Activated T-cell treated with anti-CD3 and anti-CD28 coated beads, Interleukin-2, amount 50 U/mL, for 72 hours (primary cell): Measurements from ENCODE around the gene CD1C. TPM values are rescaled to one million over a fixed set of nuclear protein-coding genes. Genes with fewer than 3 reads are reported as not detected.
"Not testable (repeated sequence)": the region's sequence is repeated elsewhere in the genome, so short reads cannot be mapped to it uniquely, and the experiment has no call there.

Experiments
- ATAC-seq, 2 donors: fragments of 150-1000 bp; cut with Tn5 transposase; replicated peaks in 1 of 2; 2 replicates each; pipeline ENCODE4 v1.10.0; 2021; ENCODE audit warnings: moderate library complexity in 2 of 2, mild to moderate bottlenecking in 1 of 2
- DNase-seq, 2 donors: peaks; one replicate each; pipeline ENCODE4 v3.0.0; 2021 to 2022; ENCODE audit warnings: mixed read lengths in 1 of 2
- H3K27ac Mint-ChIP-seq: one replicate; pipeline ENCODE4 v1.8.0; 2022; ENCODE audit warnings: mild to moderate bottlenecking, moderate library complexity, mixed read lengths
- H3K27me3 Mint-ChIP-seq: one replicate; pipeline ENCODE4 v1.8.0; 2022; ENCODE audit warnings: low read depth, mixed read lengths
- H3K36me3 Mint-ChIP-seq, 2 donors: one replicate each; pipeline ENCODE4 v1.8.0; 2022; ENCODE audit warnings: mixed read lengths in 2 of 2, mild to moderate bottlenecking in 1 of 2; ENCODE audit not compliant: insufficient read depth in 2 of 2
- H3K4me1 Mint-ChIP-seq: one replicate; pipeline ENCODE4 v1.8.0; 2022; ENCODE audit warnings: low read depth, mixed read lengths
- H3K4me3 Mint-ChIP-seq, 2 donors: one replicate each; pipeline ENCODE4 v1.8.0; 2022; ENCODE audit warnings: mild to moderate bottlenecking in 2 of 2, mixed read lengths in 2 of 2, moderate library complexity in 2 of 2
- H3K9me3 Mint-ChIP-seq, 2 donors: one replicate each; pipeline ENCODE4 v1.8.0; 2022; ENCODE audit warnings: mixed read lengths in 2 of 2
- total RNA-seq, 2 donors: library from RNA; stranded (reverse); gene quantifications; one replicate each; pipeline ENCODE4 v1.2.3, GENCODE V29; 2022

CD1C gene
- under 1 TPM in 1 of 2 donors, not detected in 1; 0.16 TPM for total RNA-seq

GRCh38 chr1:158289811-158290210 is at the start of gene CD1C:
TSS of gene CD1C (plus strand) at chr1:158289923. CDS start at chr1:158290065, 142 bp downstream.
- ATAC-seq = no peak
- no peaks in the 10 kb centered on the region for H3K36me3 Mint-ChIP-seq

DNA sequence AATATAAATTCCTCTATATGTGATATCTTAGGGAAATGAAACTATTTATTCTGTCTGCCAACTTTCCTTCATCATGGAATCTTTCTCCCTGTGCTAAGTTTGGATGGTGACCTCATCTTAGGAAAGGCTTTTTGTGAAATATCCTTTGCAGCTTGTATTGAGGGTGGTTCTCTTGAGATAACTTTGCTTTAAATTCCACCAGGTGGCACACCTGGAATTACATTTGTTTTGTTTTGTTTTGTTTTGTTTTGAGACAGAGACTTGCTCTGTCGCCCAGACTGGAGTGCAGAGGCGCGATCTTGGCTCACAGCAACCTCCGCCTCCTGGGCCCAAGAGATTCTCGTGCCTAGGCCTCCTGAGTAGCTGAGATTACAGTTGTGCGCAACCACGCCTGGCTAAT is 43.1 kb upstream of the CD1C start:
- peaks cover 0 to 1% of the 10 kb centered on the region in 2 donors for H3K36me3 Mint-ChIP-seq
- H3K27me3 Mint-ChIP-seq = peaks cover 66% of the 10 kb centered on the region
- H3K4me1 Mint-ChIP-seq = peaks cover 17% of the 10 kb centered on the region
- no peak overlapping the region for H3K4me3 Mint-ChIP-seq
- DNase-seq = no peak
- ATAC-seq = no peak
- H3K9me3 Mint-ChIP-seq = no peaks in the 10 kb centered on the region
- peak overlapping the region; percentile 51 for H3K27ac Mint-ChIP-seq

More at GRCh38 chr1:158289811-158290210, at the start of gene CD1C:
- no peaks in the 10 kb centered on the region for H3K9me3 Mint-ChIP-seq
- peaks cover 23% of the 10 kb centered on the region for H3K4me1 Mint-ChIP-seq
- DNase-seq = no peak
- no peak within 1 kb of the TSS for H3K4me3 Mint-ChIP-seq
- H3K27me3 Mint-ChIP-seq = peaks cover 5% of the 10 kb centered on the region
- H3K27ac Mint-ChIP-seq = no peak within 1 kb of the TSS

- peak overlapping the region in 1 of 2 donors; percentile 4 for H3K4me3 Mint-ChIP-seq
- H3K9me3 Mint-ChIP-seq = no peaks in the 10 kb centered on the region
- H3K4me1 Mint-ChIP-seq = peaks cover 17% of the 10 kb centered on the region
- ATAC-seq (no peak), DNase-seq (peak; percentile 13 to 15)
- H3K27ac Mint-ChIP-seq = peak overlapping the region; percentile 9
- peaks cover 60% of the 10 kb centered on the region for H3K27me3 Mint-ChIP-seq
- no peaks in the 10 kb centered on the region for H3K36me3 Mint-ChIP-seq
Measured at GRCh38 chr1:158248118-158248517, 41.6 kb upstream of the CD1C start.

DNA sequence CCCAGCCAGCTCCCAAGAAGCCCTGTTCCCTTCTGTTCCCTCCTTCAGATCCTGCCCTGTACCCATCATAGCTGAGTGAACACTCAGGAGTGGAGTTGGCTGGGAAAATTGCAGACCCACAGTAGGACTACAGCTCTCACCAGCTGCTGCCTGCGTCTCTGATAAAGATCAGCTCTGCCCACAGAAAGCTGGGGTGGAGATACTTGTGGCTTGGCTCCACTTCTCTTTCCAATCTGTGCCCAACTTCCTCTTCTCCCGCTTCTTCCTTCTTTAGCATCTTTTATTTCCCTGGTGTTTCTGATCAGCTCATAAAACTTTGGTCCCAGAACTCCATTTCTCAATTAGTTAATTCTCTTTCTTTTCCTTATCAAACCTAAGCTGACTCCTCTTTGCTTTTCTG is 41.0 kb upstream of the CD1C start:
- Mint-ChIP-seq H3K9me3 (no peaks in the 10 kb centered on the region), H3K4me1 (peaks cover 17% of the 10 kb centered on the region), H3K27ac (peak overlapping the region; percentile 36), H3K4me3 (no peak overlapping the region), H3K36me3 (no peaks in the 10 kb centered on the region), H3K27me3 (peaks cover 54% of the 10 kb centered on the region)
- ATAC-seq (no peak), DNase-seq (no peak)

- Mint-ChIP-seq H3K9me3 (no peaks in the 10 kb centered on the region), H3K27me3 (peaks cover 47% of the 10 kb centered on the region), H3K4me3 (no peak overlapping the region), H3K36me3 (no peaks in the 10 kb centered on the region), H3K4me1 (peaks cover 17% of the 10 kb centered on the region), H3K27ac (no peak overlapping the region)
- ATAC-seq = no peak
- no peak for DNase-seq
Measured at GRCh38 chr1:158249646-158250045, 40.1 kb upstream of the CD1C start.

GRCh38 chr1:158251163-158251562 is 38.6 kb upstream of the CD1C start:
- no peaks in the 10 kb centered on the region for H3K36me3 Mint-ChIP-seq
- ATAC-seq (no peak), DNase-seq (no peak)
- no peaks in the 10 kb centered on the region for H3K9me3 Mint-ChIP-seq
- peaks cover 17% of the 10 kb centered on the region for H3K4me1 Mint-ChIP-seq
- peaks cover 38% of the 10 kb centered on the region for H3K27me3 Mint-ChIP-seq
- H3K27ac Mint-ChIP-seq = no peak overlapping the region
- no peak overlapping the region for H3K4me3 Mint-ChIP-seq

GRCh38 chr1:158255656-158256055 is 34.1 kb upstream of the CD1C start:
- no peak for ATAC-seq
- no peak for DNase-seq
- Mint-ChIP-seq H3K27ac (no peak overlapping the region), H3K27me3 (peaks cover 32% of the 10 kb centered on the region), H3K9me3 (no peaks in the 10 kb centered on the region), H3K4me3 (no peak overlapping the region), H3K4me1 (no peaks in the 10 kb centered on the region), H3K36me3 (no peaks in the 10 kb centered on the region)

DNA sequence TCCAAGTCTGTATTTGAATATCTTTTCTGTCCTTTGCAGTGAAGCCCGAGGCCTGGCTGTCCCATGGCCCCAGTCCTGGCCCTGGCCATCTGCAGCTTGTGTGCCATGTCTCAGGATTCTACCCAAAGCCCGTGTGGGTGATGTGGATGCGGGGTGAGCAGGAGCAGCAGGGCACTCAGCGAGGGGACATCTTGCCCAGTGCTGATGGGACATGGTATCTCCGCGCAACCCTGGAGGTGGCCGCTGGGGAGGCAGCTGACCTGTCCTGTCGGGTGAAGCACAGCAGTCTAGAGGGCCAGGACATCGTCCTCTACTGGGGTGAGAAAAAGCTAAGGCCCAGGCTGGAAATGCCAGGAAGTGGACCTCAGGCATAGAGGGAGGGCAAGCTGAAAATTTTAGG is 33.0 kb upstream of the CD1C start:
- ATAC-seq, H3K36me3 Mint-ChIP-seq, H3K4me3 Mint-ChIP-seq, H3K27ac Mint-ChIP-seq, DNase-seq, H3K9me3 Mint-ChIP-seq, H3K4me1 Mint-ChIP-seq: not testable (repeated sequence)
- H3K27me3 Mint-ChIP-seq = peaks cover 34% of the 10 kb centered on the region

- Mint-ChIP-seq H3K4me3 (no peak overlapping the region), H3K9me3 (no peaks in the 10 kb centered on the region), H3K36me3 (no peaks in the 10 kb centered on the region), H3K27ac (no peak overlapping the region), H3K27me3 (peaks cover 36% of the 10 kb centered on the region), H3K4me1 (no peaks in the 10 kb centered on the region)
- DNase-seq (no peak), ATAC-seq (no peak)
Measured at GRCh38 chr1:158257888-158258287, 31.8 kb upstream of the CD1C start.

DNA sequence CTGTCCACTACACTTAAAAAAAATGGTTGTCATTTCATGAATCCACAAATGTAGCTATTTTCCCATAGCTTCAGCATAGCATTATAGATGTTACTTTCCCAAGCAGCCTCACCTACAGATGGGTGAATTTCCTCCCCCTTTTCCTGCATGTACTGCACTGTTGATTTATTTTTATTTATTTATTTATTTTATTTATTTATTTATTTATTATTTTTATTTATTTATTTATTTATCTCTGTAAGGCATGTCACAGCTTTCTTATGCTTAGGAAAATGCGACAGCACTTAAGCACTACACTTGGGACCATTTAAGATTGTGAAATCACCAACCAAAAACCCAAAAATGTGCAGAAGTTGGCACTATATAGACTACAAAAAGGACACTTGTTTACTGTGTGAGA is 30.6 kb upstream of the CD1C start:
- Mint-ChIP-seq H3K27me3 (peaks cover 36% of the 10 kb centered on the region), H3K4me3 (no peak overlapping the region)

GRCh38 chr1:158272681-158273080 is 17.0 kb upstream of the CD1C start:
- DNase-seq (no peak), ATAC-seq (no peak)
- Mint-ChIP-seq H3K27ac (no peak overlapping the region), H3K4me3 (no peak overlapping the region), H3K36me3 (no peaks in the 10 kb centered on the region), H3K4me1 (no peaks in the 10 kb centered on the region), H3K27me3 (no peaks in the 10 kb centered on the region), H3K9me3 (peaks cover 0 to under 1% of the 10 kb centered on the region in 2 donors)

More for the DNA sequence above, 30.6 kb upstream of the CD1C start:
- no peak for DNase-seq
- Mint-ChIP-seq H3K36me3 (no peaks in the 10 kb centered on the region), H3K9me3 (no peaks in the 10 kb centered on the region), H3K27ac (no peak overlapping the region), H3K4me1 (no peaks in the 10 kb centered on the region)
- no peak for ATAC-seq

DNA sequence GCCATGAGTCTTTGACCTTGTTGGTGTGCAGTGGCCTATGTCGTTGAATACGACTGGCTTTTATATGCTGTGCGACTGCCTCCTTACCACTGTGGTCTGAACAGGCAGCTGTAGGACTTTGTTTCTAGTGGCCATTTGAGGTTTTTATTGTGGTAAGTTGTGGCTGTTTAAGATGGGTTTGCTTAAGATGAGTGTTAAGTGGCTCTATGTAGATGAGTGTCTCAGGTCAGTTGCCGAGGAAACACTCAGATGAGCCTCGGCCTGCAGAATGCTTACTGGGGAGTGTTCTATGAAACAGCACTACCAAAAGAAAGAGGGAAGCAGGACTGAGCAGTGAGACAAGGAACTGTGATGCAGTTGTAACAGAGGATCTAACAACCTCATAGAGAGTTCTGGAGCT is 14.9 kb upstream of the CD1C start:
- ATAC-seq (no peak), DNase-seq (no peak)
- Mint-ChIP-seq H3K27ac (no peak overlapping the region), H3K36me3 (peaks cover 0 to 2% of the 10 kb centered on the region in 2 donors), H3K9me3 (peaks cover 2 to 4% of the 10 kb centered on the region in 2 donors), H3K4me3 (no peak overlapping the region), H3K4me1 (no peaks in the 10 kb centered on the region), H3K27me3 (no peaks in the 10 kb centered on the region)

- not testable (repeated sequence) for H3K36me3 Mint-ChIP-seq, H3K27ac Mint-ChIP-seq, H3K27me3 Mint-ChIP-seq, H3K9me3 Mint-ChIP-seq, H3K4me3 Mint-ChIP-seq, DNase-seq, ATAC-seq
- peaks cover 23% of the 10 kb centered on the region for H3K4me1 Mint-ChIP-seq
Measured at GRCh38 chr1:158282421-158282820, 7.3 kb upstream of the CD1C start.

DNA sequence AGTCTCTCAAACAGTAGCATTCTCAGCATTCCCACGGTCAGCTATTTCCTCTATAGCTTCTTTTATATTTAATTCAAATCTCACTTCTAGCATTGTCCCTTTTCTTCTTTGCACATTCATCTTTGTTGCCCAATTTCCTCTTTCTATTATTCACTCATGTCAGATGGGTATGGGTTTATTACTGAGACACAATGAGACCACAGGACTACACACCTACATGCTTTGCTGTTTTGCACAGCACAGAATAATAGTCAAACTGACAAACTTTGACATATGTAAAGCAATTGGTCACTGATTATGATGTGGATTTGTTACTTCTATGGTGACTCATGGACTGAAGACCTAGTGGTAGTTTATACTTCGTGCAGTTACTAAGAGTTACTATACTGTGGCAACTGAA is 5.8 kb upstream of the CD1C start:
- DNase-seq (no peak), ATAC-seq (peak; percentile 72 to 78)
- H3K4me1 Mint-ChIP-seq = peaks cover 23% of the 10 kb centered on the region
- no peak overlapping the region for H3K4me3 Mint-ChIP-seq
- no peak overlapping the region for H3K27ac Mint-ChIP-seq
- peaks cover 3 to 4% of the 10 kb centered on the region in 2 donors for H3K36me3 Mint-ChIP-seq
- H3K27me3 Mint-ChIP-seq = peaks cover 12% of the 10 kb centered on the region
- H3K9me3 Mint-ChIP-seq = peaks cover 3 to 5% of the 10 kb centered on the region in 2 donors
